Stomach smooth muscle (tissue), 2 donors: ENCODE measurements around the gene ADNP.

Experiments used
- H3K27ac ChIP-seq: one replicate; pipeline ENCODE4 v1.7.0; 2013; ENCODE audit warnings: mild to moderate bottlenecking, low read length, inconsistent platforms
- H3K27me3 ChIP-seq, 2 donors: one replicate each; pipeline ENCODE4 v1.7.0; 2013; ENCODE audit warnings: low read length in 2 of 2; ENCODE audit not compliant: insufficient read depth in 2 of 2, control insufficient read depth in 1 of 2
- H3K36me3 ChIP-seq, 2 donors: one replicate each; pipeline ENCODE4 v1.7.0; 2013; ENCODE audit warnings: low read length in 2 of 2; ENCODE audit not compliant: control insufficient read depth in 2 of 2, insufficient read depth in 2 of 2
- H3K4me1 ChIP-seq: one replicate; pipeline ENCODE4 v1.7.0; 2013; ENCODE audit warnings: low read length; ENCODE audit not compliant: control insufficient read depth, insufficient read depth
- H3K4me3 ChIP-seq, 2 donors: one replicate each; pipeline ENCODE4 v1.7.0; 2013; ENCODE audit warnings: low read length in 2 of 2
- H3K9ac ChIP-seq, 2 donors: one replicate each; pipeline ENCODE4 v1.7.0; 2013; ENCODE audit warnings: low read length in 2 of 2, mild to moderate bottlenecking in 1 of 2
- H3K9me3 ChIP-seq, 2 donors: one replicate each; pipeline ENCODE4 v1.7.0; 2013; ENCODE audit warnings: low read length in 2 of 2; ENCODE audit not compliant: control insufficient read depth in 2 of 2
- donor health status: healthy.
- donor health status: Pancreatic carcinoma.

The ADNP gene

GRCh38 chr20:50843331-50844276 lies 87.6 kb downstream of the ADNP start:
- H3K36me3 ChIP-seq: peaks cover 0 to 2% of the 10 kb centered on the region in 2 donors
- H3K9ac ChIP-seq: no peak overlapping the region
- no peaks in the 10 kb centered on the region for H3K27me3 ChIP-seq
- H3K27ac ChIP-seq: no peak overlapping the region
- H3K4me1 ChIP-seq: peaks cover 5% of the 10 kb centered on the region
- no peak overlapping the region for H3K4me3 ChIP-seq
- no peaks in the 10 kb centered on the region for H3K9me3 ChIP-seq

GRCh38 chr20:50842821-50843220 lies 88.4 kb downstream of the ADNP start:
- H3K36me3 ChIP-seq: peaks cover 0 to 2% of the 10 kb centered on the region in 2 donors
- no peaks in the 10 kb centered on the region for H3K9me3 ChIP-seq
- no peak overlapping the region for H3K27ac ChIP-seq
- no peak overlapping the region for H3K9ac ChIP-seq
- no peaks in the 10 kb centered on the region for H3K27me3 ChIP-seq
- H3K4me1 ChIP-seq: no peaks in the 10 kb centered on the region
- H3K4me3 ChIP-seq: no peak overlapping the region
